ENCODE results near the gene MIEN1.

Gene MIEN1

GRCh38 chr17:39738983-39739884 lies 8.9 kb upstream of the MIEN1 start:
- no peak for TF ChIP-seq CTCF (IDR thresholded peaks at IDR 0.05; ENCODE audit: low read depth, low read length, missing control alignments)
- in situ Hi-C loops (cut with HindIII; ENCODE audit: low sequenced_read_pairs), result no loop called here
- no peak for DNase-seq (ENCODE audit: low read depth)
- no peak overlapping the region for H3K4me3 ChIP-seq (ENCODE audit: low read depth, low read length)

GRCh38 chr17:39738568-39738901 lies 8.2 kb upstream of the MIEN1 start:
- TF ChIP-seq CTCF (IDR thresholded peaks at IDR 0.05; ENCODE audit: low read depth, low read length, missing control alignments), result no peak
- in situ Hi-C loops (cut with HindIII; ENCODE audit: low sequenced_read_pairs), result no loop called here
- H3K4me3 ChIP-seq (ENCODE audit: low read depth, low read length), result no peak overlapping the region
- DNase-seq (ENCODE audit: low read depth), result no peak

- in situ Hi-C loops (cut with HindIII; ENCODE audit: low sequenced_read_pairs), result no loop called here
- no peak within 1 kb of the TSS for H3K4me3 ChIP-seq (ENCODE audit: low read depth, low read length)
- no peak for DNase-seq (ENCODE audit: low read depth)
- TF ChIP-seq CTCF (IDR thresholded peaks at IDR 0.05; ENCODE audit: low read depth, low read length, missing control alignments), result no peak
Measured at GRCh38 chr17:39737760-39738567, 7.6 kb upstream of the MIEN1 start, which contains the start of gene GRB7. GRB7 (plus strand) TSS chr17:39737938; CDS start chr17:39742302, 4,364 bp downstream.

GRCh38 chr17:39737206-39737759 lies 7.0 kb upstream of the MIEN1 start:
- in situ Hi-C loops (cut with HindIII; ENCODE audit: low sequenced_read_pairs), result no loop called here
- H3K4me3 ChIP-seq (ENCODE audit: low read depth, low read length), result no peak overlapping the region
- TF ChIP-seq CTCF (IDR thresholded peaks at IDR 0.05; ENCODE audit: low read depth, low read length, missing control alignments), result no peak
- no peak for DNase-seq (ENCODE audit: low read depth)

- no peak for TF ChIP-seq CTCF (IDR thresholded peaks at IDR 0.05; ENCODE audit: low read depth, low read length, missing control alignments)
- in situ Hi-C loops (cut with HindIII; ENCODE audit: low sequenced_read_pairs), result no loop called here
- H3K4me3 ChIP-seq (ENCODE audit: low read depth, low read length), result no peak overlapping the region
- DNase-seq (ENCODE audit: low read depth), result no peak
Measured at GRCh38 chr17:39736319-39737165, 6.2 kb upstream of the MIEN1 start.

GRCh38 chr17:39735882-39736281 lies 5.5 kb upstream of the MIEN1 start:
- no peak for DNase-seq (ENCODE audit: low read depth)
- in situ Hi-C loops (cut with HindIII; ENCODE audit: low sequenced_read_pairs), result no loop called here
- H3K4me3 ChIP-seq (ENCODE audit: low read depth, low read length), result no peak overlapping the region
- no peak for TF ChIP-seq CTCF (IDR thresholded peaks at IDR 0.05; ENCODE audit: low read depth, low read length, missing control alignments)

All from astrocyte of the cerebellum (primary cell).